Muscle of back (tissue), 11 donors: Measurements from ENCODE around the gene GIMAP8. TPM values are rescaled to one million over a fixed set of nuclear protein-coding genes. Genes with fewer than 3 reads are reported as not detected.
A peak's percentile ranks its signal among the peaks of the same experiment; 100 is the strongest.

Experiments
- DNase-seq, 3 donors: peaks; one replicate each; pipeline versions ENCODE4 v3.0.0 to v3.0.0-alpha.2; 2013
- polyA plus RNA-seq, 10 donors: library from polyadenylated mRNA; unstranded; fragments of 120-200 nt; gene quantifications; one replicate each; pipeline ENCODE4 v1.2.1, GENCODE V29; 2013; ENCODE audit not compliant: insufficient read length in 10 of 10

Gene GIMAP8
- polyA plus RNA-seq, 10 donors: 5.5 to 9.8 (median 7.1) TPM

GRCh38 chr7:150410131-150410530 lies 40.3 kb upstream of the GIMAP8 start:
- DNase-seq: no peak

- no peak for DNase-seq
These were observed 39.6 kb upstream of the GIMAP8 start for GRCh38 chr7:150410680-150411346.

GRCh38 chr7:150411606-150412005 lies 38.8 kb upstream of the GIMAP8 start:
- no peak for DNase-seq

GRCh38 chr7:150412016-150412415 lies 38.4 kb upstream of the GIMAP8 start:
- DNase-seq: no peak

- no peak for DNase-seq
These were observed 37.6 kb upstream of the GIMAP8 start for GRCh38 chr7:150412518-150413488.

GRCh38 chr7:150413640-150414081 lies 36.8 kb upstream of the GIMAP8 start:
- DNase-seq: no peak

GRCh38 chr7:150415161-150416153 lies 35.0 kb upstream of the GIMAP8 start:
- no peak for DNase-seq

- no peak for DNase-seq
These were observed 33.2 kb upstream of the GIMAP8 start for GRCh38 chr7:150417239-150417638.

GRCh38 chr7:150417863-150418262 lies 32.6 kb upstream of the GIMAP8 start:
- no peak for DNase-seq

- DNase-seq: no peak
These were observed 30.2 kb upstream of the GIMAP8 start for GRCh38 chr7:150420242-150420641.

GRCh38 chr7:150420987-150421674 lies 29.3 kb upstream of the GIMAP8 start:
- DNase-seq: peak; percentile 64 to 87 (median 84)

GRCh38 chr7:150421831-150422230 lies 28.6 kb upstream of the GIMAP8 start:
- no peak for DNase-seq

- DNase-seq: no peak
These were observed 24.8 kb upstream of the GIMAP8 start for GRCh38 chr7:150425670-150426069.

- peak in 1 of 3 donors; percentile 41 for DNase-seq
These were observed 21.6 kb upstream of the GIMAP8 start for GRCh38 chr7:150428671-150429451.

GRCh38 chr7:150429699-150430098 lies 20.7 kb upstream of the GIMAP8 start:
- no peak for DNase-seq

GRCh38 chr7:150430465-150431085 lies 19.9 kb upstream of the GIMAP8 start:
- DNase-seq: no peak

GRCh38 chr7:150431839-150432658 lies 18.4 kb upstream of the GIMAP8 start:
- DNase-seq: no peak
